ENCODE results near the gene PDZD7. TPM values are rescaled to one million over a fixed set of nuclear protein-coding genes. Genes with fewer than 3 reads are reported as not detected.

The PDZD7 gene
- total RNA-seq, 1 experiment from 2014 or later, result 6.1 TPM

GRCh38 chr10:101036726-101037125 is 5.8 kb upstream of the PDZD7 start:
- Histone ChIP-seq H4K20me1 (ENCODE audit: insufficient read depth) (no peaks in the 10 kb centered on the region), H3K4me1 (ENCODE audit: control insufficient read depth in 1 of 2, insufficient read depth in 2 of 2, low read length in 2 of 2) (peaks cover 20 to 31% of the 10 kb centered on the region in 2 experiments), H3K4me3 (replicated peaks in 1 of 2; ENCODE audit: low read depth in 1 of 2, low read length in 2 of 2) (no peak overlapping the region), H3K36me3 (ENCODE audit: control insufficient read depth in 1 of 2, insufficient read depth in 2 of 2, low read length in 2 of 2) (peaks cover 22 to 43% of the 10 kb centered on the region in 2 experiments), H3K9me2 (ENCODE audit: insufficient read depth) (no peaks in the 10 kb centered on the region), H3K27me3 (ENCODE audit: insufficient read depth, low read length) (no peaks in the 10 kb centered on the region), H3K9me3 (ENCODE audit: control insufficient read depth in 1 of 2, insufficient read depth in 1 of 2, low read depth in 1 of 2, low read length in 2 of 2) (no peaks in the 10 kb centered on the region), H3K79me2 (ENCODE audit: insufficient read depth, low read length) (peaks cover 12% of the 10 kb centered on the region), H2AFZ (ENCODE audit: low read depth, low read length, poor library complexity, severe bottlenecking) (no peak overlapping the region), H3K9ac (ENCODE audit: low read length) (no peak overlapping the region), H3K4me2 (ENCODE audit: low read length) (no peak overlapping the region), H3K27ac (ENCODE audit: low read depth, low read length) (no peak overlapping the region)
- intact Hi-C loops (cut with micrococcal nuclease), result no loop called here
- no peak for ATAC-seq
- ChIA-PET CTCF (no interaction called here), POLR2A (no interaction called here), RAD21 (ENCODE audit: low non-redundant PET in 1 of 2, low total read pairs in 2 of 2, uncharacterized antibody in 2 of 2, unreplicated experiment in 2 of 2) (no interaction called here)
- TF ChIP-seq TCF7L2 (IDR thresholded peaks at IDR 0.05; ENCODE audit: borderline replicate concordance, extremely low read depth, insufficient read depth, insufficient read length) (no peak), CTCF (IDR thresholded peaks at IDR 0.05 in 2 of 3, conservative IDR thresholded peaks at IDR 0.05 in 1 of 3; ENCODE audit: borderline replicate concordance in 1 of 3, insufficient read depth in 1 of 3, low read depth in 2 of 3, low read length in 2 of 3) (no peak), SP1 (IDR thresholded peaks at IDR 0.05; ENCODE audit: low read depth) (no peak), CEBPB (IDR thresholded peaks at IDR 0.05; ENCODE audit: low read depth) (no peak), FOSL1 (IDR thresholded peaks at IDR 0.05; ENCODE audit: low read depth) (no peak), SRF (IDR thresholded peaks at IDR 0.05; ENCODE audit: low read depth) (no peak), ELF1 (IDR thresholded peaks at IDR 0.05; ENCODE audit: borderline replicate concordance, low read depth) (no peak), ZNF274 (IDR thresholded peaks at IDR 0.05; ENCODE audit: low read depth, low read length) (no peak), SIN3A (IDR thresholded peaks at IDR 0.05; ENCODE audit: low read depth) (no peak), EZH2phosphoT487 (IDR thresholded peaks at IDR 0.05; ENCODE audit: borderline replicate concordance) (no peak)
- TF ChIP-seq, protein P1, sequence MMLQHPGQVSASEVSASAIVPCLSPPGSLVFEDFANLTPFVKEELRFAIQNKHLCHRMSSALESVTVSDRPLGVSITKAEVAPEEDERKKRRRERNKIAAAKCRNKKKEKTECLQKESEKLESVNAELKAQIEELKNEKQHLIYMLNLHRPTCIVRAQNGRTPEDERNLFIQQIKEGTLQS (IDR thresholded peaks at IDR 0.05), result no peak
- no TSS peak for BruUV-seq (replicated peaks)
- no peak for DNase-seq (ENCODE audit: low read depth, low spot score)
